Right cardiac atrium (tissue), 5 donors: ENCODE data around the gene ATXN10. TPM values are rescaled to one million over a fixed set of nuclear protein-coding genes. Genes with fewer than 3 reads are reported as not detected.

Source experiments
- ATAC-seq, 2 donors: fragments of 200-7000 bp; cut with Tn5 transposase; one replicate each; pipeline versions ENCODE4 v1.8.0 to v1.9.1; 2020; ENCODE audit warnings: moderate library complexity in 2 of 2, mild to moderate bottlenecking in 1 of 2
- DNase-seq, 3 donors: peaks; one replicate each; pipeline ENCODE4 v3.0.0-alpha.2; 2020
- H3K27ac ChIP-seq: one replicate; pipeline ENCODE4 v1.5.1; 2013; ENCODE audit warnings: mild to moderate bottlenecking, low read length, control low read depth, moderate library complexity
- H3K27me3 ChIP-seq: one replicate; pipeline ENCODE4 v1.6.1; 2013; ENCODE audit not compliant: control insufficient read depth, insufficient read depth
- H3K4me1 ChIP-seq: one replicate; pipeline ENCODE4 v1.6.1; 2013; ENCODE audit warnings: low read length; ENCODE audit not compliant: control insufficient read depth, insufficient read depth
- H3K4me3 ChIP-seq: one replicate; pipeline ENCODE4 v1.5.1; 2013; ENCODE audit warnings: low read length, control low read depth
- H3K9me3 ChIP-seq: one replicate; pipeline ENCODE4 v1.6.1; 2013; ENCODE audit warnings: low read length; ENCODE audit not compliant: control insufficient read depth
- WGBS: extraction: QIAGEN DNeasy Blood & Tissue Kit; methylation state at CpG from one replicate; pipeline ENCODE4 v1.1.7; 2013; 5-methylcytosine and 5-hydroxymethylcytosine counted together
- intact Hi-C, 4 donors: fragments of 100-400 bp; cut with DNase I; formaldehyde crosslinking; loops; one replicate each; pipeline versions ENCODE4 v1.11.0 to v1.14.0; 2022 to 2023
- polyA plus RNA-seq: library from polyadenylated mRNA; stranded (reverse); fragments of 200-250 nt; gene quantifications from one replicate; pipeline ENCODE4 v1.2.3, GENCODE V29; 2013
- total RNA-seq, 4 donors: library from RNA; stranded (reverse); fragmentation: NEBNext Ultra II Directional; extraction: Animal tissue kit (Norgen Biotek cat#: 25700); gene quantifications; one replicate each; pipeline ENCODE4 v1.2.1, GENCODE V29; 2021
- donor health status: healthy with polysubstance abuse.
- donor health status: DM: no; HTN: yes; CAD: no.
- donor health status: DM: no; HTN: no; CAD: no.
- donor health status: DM: no; HTN: yes; CAD: no; lungs with severe emphysema.
- donor health status: DM: yes; HTN: yes; CAD: no.

Gene ATXN10
- total and polyA plus RNA-seq, 5 donors: 96.6 to 176 (median 147) TPM

DNA sequence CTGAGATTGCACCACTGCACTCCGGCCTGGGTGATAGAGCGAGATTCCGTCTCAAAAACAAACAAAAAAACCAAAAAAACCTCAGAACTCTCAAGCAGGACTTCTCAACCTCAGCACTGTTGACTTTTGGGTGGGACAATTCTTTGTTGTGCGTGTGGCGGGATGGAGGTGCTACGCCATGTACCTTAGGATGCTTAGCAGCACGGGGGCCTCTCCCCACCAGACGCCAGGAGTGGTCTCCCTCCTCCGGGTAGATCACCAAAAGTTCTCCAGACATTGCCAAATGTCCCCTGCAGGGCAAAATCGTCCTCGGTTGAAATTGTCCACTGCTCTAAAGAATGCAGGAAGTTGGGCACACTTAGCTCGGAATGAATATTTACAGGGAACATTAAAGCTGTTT lies 26.9 kb upstream of the ATXN10 start:
- ATAC-seq: no peak

DNA sequence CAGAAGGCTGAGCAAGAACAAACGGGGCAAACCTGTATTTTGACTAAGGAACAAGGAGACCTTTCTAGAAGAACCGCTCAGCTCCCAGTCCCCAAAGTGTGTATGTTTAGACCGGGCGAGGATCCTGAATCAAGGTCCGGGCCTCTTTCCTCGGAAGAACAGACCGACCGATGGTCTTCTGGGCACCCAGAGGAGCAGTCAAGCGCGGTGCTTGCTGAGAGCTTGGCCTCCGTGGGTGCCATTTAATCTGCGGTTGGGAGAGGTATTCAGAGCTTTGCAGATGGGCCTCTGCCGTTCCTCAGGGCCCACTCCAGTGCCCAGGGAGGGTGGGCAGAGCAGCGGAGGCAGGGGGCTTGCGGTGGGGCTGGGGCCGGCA lies 26.5 kb upstream of the ATXN10 start:
- no peak overlapping the region for H3K4me3 ChIP-seq
- no peaks in the 10 kb centered on the region for H3K4me1 ChIP-seq
- intact Hi-C loops: loop anchor here in 2 of 4 donors (5.0 to 10.0 kb wide), 2 partner anchors 220 to 222 kb away; no protein-coding TSS in a partner anchor
- no peaks in the 10 kb centered on the region for H3K9me3 ChIP-seq
- no peak for ATAC-seq
- DNase-seq: no peak
- H3K27ac ChIP-seq: no peak overlapping the region
- no peaks in the 10 kb centered on the region for H3K27me3 ChIP-seq
- 33% methylated on average over 16 of the region's 16 CpGs for WGBS

More for the DNA sequence above, 26.9 kb upstream of the ATXN10 start:
- no peaks in the 10 kb centered on the region for H3K4me1 ChIP-seq
- no peak for DNase-seq
- H3K4me3 ChIP-seq: no peak overlapping the region
- intact Hi-C loops: loop anchor here in 2 of 4 donors (5.0 to 10.0 kb wide), 3 partner anchors 62 to 223 kb away; no protein-coding TSS in a partner anchor
- no peaks in the 10 kb centered on the region for H3K9me3 ChIP-seq
- H3K27ac ChIP-seq: no peak overlapping the region
- H3K27me3 ChIP-seq: no peaks in the 10 kb centered on the region
- 81% methylated on average over 12 of the region's 12 CpGs for WGBS

DNA sequence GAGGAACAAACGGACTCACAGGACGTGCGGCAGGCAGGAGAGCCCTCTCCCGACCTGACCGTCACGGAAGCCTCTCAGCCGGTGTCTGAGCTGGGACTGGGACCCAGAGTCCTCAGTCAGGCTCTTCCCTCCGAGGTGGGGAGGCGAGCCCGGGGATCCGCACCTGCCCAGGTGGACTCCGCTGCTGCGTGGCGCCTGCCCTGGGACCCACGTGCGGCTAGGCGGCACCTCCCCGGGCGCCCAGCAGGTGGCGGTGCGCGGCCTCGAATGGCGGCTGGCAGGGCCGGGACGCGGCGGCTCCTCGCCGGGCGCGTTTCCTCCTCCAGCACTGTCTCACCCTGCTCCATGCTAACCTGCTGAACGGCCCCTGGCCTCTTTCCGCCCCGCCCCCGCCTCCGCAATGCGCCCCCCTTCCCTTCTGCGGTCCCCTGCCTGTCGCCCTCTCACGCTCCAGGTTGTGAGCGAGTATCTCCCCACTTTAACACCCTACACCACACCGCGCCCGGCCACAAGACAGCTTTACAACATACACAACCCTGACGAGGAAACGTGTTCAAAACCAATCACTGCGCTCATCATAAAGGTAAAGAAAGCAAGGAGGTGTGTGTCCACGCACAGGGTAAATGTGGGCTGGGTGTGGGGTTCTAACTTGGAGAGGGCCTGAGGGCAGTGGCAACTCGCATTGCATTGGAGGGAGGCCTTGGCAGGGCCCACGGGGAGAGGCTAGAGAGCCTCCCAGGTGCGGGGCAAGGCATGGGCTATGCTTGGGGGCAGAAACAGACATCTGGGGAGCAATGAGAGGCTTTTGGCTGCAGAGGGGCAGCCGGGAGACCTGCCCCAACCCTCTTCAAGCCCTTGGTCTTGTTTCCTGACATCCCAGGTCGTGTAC lies 25.9 kb upstream of the ATXN10 start:
- H3K4me1 ChIP-seq: no peaks in the 10 kb centered on the region
- H3K4me3 ChIP-seq: no peak overlapping the region
- no peaks in the 10 kb centered on the region for H3K9me3 ChIP-seq
- peak; percentile 66 to 91 (median 89) for DNase-seq
- intact Hi-C loops: loop anchor here in 2 of 4 donors (5.0 to 10.0 kb wide), 2 partner anchors 219 to 222 kb away; no protein-coding TSS in a partner anchor
- peaks cover 2% of the 10 kb centered on the region for H3K27me3 ChIP-seq
- H3K27ac ChIP-seq: no peak overlapping the region
- ATAC-seq: peak; percentile 92 to 94
- WGBS: 22% methylated on average over 54 of the region's 54 CpGs

DNA sequence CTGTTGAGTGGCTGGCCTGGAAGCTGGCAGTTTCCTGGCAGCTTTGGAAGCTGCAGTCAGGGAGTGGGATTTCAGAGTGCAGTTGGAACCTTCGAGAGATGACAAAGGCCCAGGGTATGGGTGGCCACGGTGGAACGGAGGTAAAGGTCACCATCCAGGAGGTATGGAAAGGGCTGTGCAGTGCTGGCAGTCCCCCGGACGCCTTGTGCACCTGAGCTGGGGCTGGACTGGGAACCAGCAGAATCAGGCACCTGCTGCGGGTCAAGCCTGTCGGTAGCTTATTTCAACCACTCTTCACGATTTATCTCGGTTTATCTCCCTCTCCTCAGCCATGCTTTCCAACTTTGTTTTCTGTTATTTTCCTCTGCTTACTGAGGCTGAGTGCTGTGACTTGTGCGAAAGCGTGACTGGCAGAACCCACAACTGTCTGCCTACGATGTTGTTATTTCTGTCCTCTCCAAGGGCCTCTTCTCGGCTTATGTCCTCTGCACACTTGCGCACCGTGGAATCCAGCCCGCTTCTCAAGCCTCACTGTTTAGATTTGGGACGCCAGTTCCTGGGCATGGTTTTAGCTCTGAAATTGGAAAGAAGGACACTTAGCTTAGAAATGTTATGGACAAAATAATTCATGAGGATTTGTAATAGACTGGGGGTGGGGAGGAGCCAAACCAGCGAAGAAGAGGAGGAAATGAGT lies 24.0 kb upstream of the ATXN10 start:
- Histone ChIP-seq H3K9me3 (no peaks in the 10 kb centered on the region), H3K4me1 (no peaks in the 10 kb centered on the region), H3K27ac (no peak overlapping the region), H3K27me3 (peaks cover 3% of the 10 kb centered on the region), H3K4me3 (no peak overlapping the region)
- DNase-seq (peak in 2 of 3 donors; percentile 15 to 29), ATAC-seq (no peak)
- WGBS: 78% methylated on average over 18 of the region's 18 CpGs
- intact Hi-C loops: loop anchor here in 2 of 4 donors (5.0 to 10.0 kb wide), 2 partner anchors 217 to 220 kb away; no protein-coding TSS in a partner anchor

DNA sequence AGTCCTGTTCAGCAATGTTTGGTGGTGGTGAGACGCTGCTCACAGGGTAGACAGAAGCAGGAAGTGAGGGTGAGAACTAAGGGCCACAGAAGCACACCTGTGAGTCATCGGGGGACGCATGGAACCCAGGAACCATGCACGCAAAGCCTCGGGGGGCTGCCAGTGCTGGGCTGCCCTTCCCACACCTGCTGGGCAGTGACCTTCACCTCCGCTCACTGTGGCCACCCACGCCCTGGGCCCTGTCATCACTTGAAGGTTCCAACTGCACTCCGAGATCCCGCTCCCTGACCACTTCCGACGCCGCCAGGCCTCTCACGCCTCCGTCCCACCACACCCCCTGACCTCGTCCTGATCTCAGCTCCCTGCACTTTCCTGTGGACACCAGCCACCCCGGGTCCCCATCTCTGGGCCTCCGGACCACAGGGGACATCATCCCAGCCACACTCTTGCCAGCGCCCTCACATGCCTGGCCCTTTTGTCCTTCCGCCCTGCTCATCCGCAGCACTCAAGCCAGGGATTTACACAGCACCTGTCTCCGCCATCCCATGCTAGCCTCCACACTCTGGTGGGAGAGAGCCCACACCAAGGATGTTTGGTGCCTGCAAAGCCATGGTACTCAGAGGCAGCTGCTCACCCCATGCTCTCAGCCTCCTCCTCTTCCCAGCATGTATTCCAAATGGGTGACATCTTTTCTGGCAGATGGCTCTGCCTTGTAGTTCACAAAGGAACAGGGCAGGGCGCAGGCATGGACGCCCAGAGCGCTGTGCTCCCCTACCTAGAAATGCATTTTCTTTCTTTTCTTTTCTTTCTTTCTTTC lies 23.1 kb upstream of the ATXN10 start:
- ATAC-seq (no peak), DNase-seq (peak in 2 of 3 donors; percentile 14 to 38)
- Histone ChIP-seq H3K4me1 (no peaks in the 10 kb centered on the region), H3K27ac (no peak overlapping the region), H3K4me3 (no peak overlapping the region), H3K9me3 (no peaks in the 10 kb centered on the region), H3K27me3 (peaks cover 3% of the 10 kb centered on the region)
- WGBS: 76% methylated on average over 24 of the region's 24 CpGs
- intact Hi-C loops: loop anchor here in 2 of 4 donors (5.0 to 10.0 kb wide), 2 partner anchors 216 to 219 kb away; no protein-coding TSS in a partner anchor

DNA sequence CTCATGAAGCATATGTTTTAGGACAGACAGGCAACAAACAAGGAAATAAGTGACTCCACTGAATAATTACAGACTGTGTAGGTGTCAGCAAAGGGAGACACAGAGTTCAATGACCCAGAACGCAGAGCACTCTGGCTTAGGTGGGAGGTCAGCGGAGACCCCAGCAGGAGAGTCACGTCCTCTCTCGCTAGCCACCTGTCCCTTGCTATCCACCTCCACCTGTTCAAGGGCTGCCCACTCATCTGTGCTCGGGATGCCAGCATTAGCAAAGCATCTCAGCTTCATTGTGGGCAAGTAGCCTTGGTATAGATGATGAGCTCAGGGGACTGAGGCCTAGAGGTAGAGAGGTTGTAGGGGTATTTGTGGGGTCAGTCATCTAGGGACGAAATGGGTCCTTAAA lies 21.8 kb upstream of the ATXN10 start:
- ATAC-seq: no peak

DNA sequence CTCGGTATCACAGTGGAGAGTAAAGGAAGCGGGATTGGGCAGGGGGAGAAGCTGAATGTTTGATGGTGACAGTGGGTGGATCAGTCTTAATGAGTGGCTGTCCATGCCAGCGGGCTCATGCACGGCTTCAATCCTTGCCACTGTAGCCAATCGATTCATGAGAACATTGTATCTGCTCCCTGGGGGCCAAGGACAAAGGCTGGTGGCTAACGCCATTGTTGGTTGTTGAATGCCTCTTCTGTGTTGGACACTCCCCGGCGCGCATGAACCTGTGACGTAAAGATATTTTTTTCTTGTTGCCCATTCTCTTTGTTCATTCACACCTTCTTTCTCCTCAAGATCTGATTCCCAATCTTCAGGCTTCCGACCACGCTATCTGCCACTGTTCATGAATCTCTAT lies 20.9 kb upstream of the ATXN10 start:
- ATAC-seq (no peak), DNase-seq (peak in 1 of 3 donors; percentile 7)
- Histone ChIP-seq H3K4me1 (no peaks in the 10 kb centered on the region), H3K27me3 (peaks cover 3% of the 10 kb centered on the region), H3K9me3 (no peaks in the 10 kb centered on the region), H3K4me3 (no peak overlapping the region), H3K27ac (no peak overlapping the region)
- intact Hi-C loops: no loop called here
- WGBS: 96% methylated on average over 12 of the region's 12 CpGs

More for the DNA sequence above, 21.8 kb upstream of the ATXN10 start:
- WGBS: 93% methylated on average over 6 of the region's 6 CpGs
- no peak overlapping the region for H3K27ac ChIP-seq
- no peaks in the 10 kb centered on the region for H3K4me1 ChIP-seq
- intact Hi-C loops: loop anchor here in 2 of 4 donors (5.0 to 10.0 kb wide), 2 partner anchors 215 to 217 kb away; no protein-coding TSS in a partner anchor
- no peak overlapping the region for H3K4me3 ChIP-seq
- H3K27me3 ChIP-seq: peaks cover 3% of the 10 kb centered on the region
- no peaks in the 10 kb centered on the region for H3K9me3 ChIP-seq
- DNase-seq: no peak

DNA sequence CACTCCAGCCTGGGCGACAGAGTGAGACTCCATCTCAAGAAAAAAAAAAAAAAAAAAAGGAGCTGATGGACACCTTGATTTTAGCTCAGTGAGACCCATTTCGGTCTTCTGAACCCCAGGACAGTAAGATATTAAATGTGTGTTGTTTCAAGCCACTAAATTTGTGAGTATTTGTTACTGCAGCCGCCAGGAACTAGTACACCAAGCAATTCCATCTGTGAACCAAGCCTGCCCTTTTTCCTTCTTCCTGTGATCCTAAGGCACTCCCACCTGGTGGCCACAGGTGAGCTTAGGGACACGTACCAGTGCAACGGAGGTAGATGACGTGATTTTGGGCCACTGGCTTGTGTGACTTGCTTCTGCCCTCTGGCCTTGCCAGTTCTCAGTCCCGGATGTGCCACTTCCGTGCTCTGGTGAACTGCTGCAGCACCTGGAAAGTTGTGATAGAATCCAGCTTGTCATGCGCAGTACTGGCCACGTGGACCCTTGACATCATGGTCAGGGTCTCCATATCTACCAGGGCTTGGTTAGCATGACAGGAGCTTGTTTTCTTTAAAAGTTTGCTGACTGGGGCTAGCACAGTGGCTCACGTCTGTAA lies 19.6 kb upstream of the ATXN10 start:
- intact Hi-C loops: no loop called here
- H3K4me3 ChIP-seq: no peak overlapping the region
- H3K27me3 ChIP-seq: peaks cover 3% of the 10 kb centered on the region
- ATAC-seq (no peak), DNase-seq (peak in 1 of 3 donors; percentile 13)
- H3K27ac ChIP-seq: no peak overlapping the region
- H3K4me1 ChIP-seq: no peaks in the 10 kb centered on the region
- 91% methylated on average over 11 of the region's 11 CpGs for WGBS
- no peaks in the 10 kb centered on the region for H3K9me3 ChIP-seq

DNA sequence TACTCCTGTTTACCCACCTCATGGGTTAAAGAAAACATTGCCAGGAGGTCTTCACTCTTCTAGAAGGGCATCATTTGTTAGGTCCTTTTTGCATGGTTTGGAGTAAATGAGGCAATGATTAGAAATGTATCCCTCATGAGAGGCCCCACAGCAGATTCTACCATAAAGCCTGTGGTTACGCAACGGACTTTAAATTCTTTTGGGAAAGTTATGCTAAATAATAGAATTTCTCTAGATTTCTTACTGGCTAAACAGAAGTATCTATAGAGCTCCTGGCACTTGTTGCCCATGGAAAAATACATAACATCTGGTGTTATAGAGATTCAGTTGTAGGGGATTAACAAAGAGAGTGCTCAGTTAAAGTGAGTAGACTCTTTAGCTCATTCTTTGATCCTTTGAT lies 15.1 kb upstream of the ATXN10 start:
- no peak for DNase-seq
- Histone ChIP-seq H3K27ac (no peak overlapping the region), H3K4me3 (no peak overlapping the region), H3K27me3 (no peaks in the 10 kb centered on the region), H3K4me1 (no peaks in the 10 kb centered on the region), H3K9me3 (no peaks in the 10 kb centered on the region)
- no peak for ATAC-seq
- intact Hi-C loops: no loop called here
- 93% methylated on average over 2 of the region's 2 CpGs for WGBS

DNA sequence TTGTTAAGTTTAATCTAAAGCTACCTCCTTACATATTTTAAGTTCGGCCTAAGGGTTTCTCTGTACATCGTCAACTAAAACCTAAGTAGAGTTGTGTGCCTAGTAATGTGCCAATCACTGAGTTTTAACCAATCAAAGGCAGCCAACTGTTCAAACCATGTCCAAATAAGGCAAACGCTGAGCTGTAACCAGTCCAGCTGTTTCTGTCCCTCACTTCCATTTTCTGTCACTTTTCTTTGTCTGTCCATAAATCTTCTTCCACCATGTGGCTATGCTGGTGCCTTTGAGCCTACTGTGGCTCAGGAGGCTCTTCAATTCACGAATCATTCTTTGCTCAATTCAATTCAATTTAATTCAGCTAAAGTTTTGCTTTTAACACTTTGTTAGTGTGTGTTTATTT lies 13.9 kb upstream of the ATXN10 start:
- Histone ChIP-seq H3K4me1 (no peaks in the 10 kb centered on the region), H3K27me3 (no peaks in the 10 kb centered on the region), H3K27ac (no peak overlapping the region), H3K4me3 (no peak overlapping the region), H3K9me3 (no peaks in the 10 kb centered on the region)
- ATAC-seq (no peak), DNase-seq (no peak)
- 84% methylated on average over 4 of the region's 4 CpGs for WGBS
- intact Hi-C loops: no loop called here
